ENCODE measurements around the gene TSHZ3.

- TF ChIP-seq CTCF (IDR thresholded peaks at IDR 0.05) (no peak), POLR2A (IDR thresholded peaks at IDR 0.05) (no peak)
Observed at GRCh38 chr19:31347354-31347753, 1.9 kb downstream of the TSHZ3 start.
